AG10803 (cell line): ENCODE data around the gene HOGA1.

Experiments used
- DNase-seq: peaks from one replicate; pipeline ENCODE4 v3.0.0; 2010; ENCODE audit warnings: low read depth
- H3K4me3 ChIP-seq: 2 replicates; pipeline ENCODE4 v1.5.1; 2011; ENCODE audit warnings: mild to moderate bottlenecking, low read length, control low read depth
- TF ChIP-seq, protein P1 (sequence below): conservative IDR thresholded peaks from 2 replicates; pipeline ENCODE4 v1.5.1; 2011; ENCODE audit warnings: mild to moderate bottlenecking, low read length, control low read depth, inconsistent platforms

Gene HOGA1

GRCh38 chr10:97563337-97563736 is 20.9 kb upstream of the HOGA1 start:
- H3K4me3 ChIP-seq: no peak overlapping the region
- TF ChIP-seq, protein P1, sequence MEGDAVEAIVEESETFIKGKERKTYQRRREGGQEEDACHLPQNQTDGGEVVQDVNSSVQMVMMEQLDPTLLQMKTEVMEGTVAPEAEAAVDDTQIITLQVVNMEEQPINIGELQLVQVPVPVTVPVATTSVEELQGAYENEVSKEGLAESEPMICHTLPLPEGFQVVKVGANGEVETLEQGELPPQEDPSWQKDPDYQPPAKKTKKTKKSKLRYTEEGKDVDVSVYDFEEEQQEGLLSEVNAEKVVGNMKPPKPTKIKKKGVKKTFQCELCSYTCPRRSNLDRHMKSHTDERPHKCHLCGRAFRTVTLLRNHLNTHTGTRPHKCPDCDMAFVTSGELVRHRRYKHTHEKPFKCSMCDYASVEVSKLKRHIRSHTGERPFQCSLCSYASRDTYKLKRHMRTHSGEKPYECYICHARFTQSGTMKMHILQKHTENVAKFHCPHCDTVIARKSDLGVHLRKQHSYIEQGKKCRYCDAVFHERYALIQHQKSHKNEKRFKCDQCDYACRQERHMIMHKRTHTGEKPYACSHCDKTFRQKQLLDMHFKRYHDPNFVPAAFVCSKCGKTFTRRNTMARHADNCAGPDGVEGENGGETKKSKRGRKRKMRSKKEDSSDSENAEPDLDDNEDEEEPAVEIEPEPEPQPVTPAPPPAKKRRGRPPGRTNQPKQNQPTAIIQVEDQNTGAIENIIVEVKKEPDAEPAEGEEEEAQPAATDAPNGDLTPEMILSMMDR: no peak
- DNase-seq: no peak

DNA sequence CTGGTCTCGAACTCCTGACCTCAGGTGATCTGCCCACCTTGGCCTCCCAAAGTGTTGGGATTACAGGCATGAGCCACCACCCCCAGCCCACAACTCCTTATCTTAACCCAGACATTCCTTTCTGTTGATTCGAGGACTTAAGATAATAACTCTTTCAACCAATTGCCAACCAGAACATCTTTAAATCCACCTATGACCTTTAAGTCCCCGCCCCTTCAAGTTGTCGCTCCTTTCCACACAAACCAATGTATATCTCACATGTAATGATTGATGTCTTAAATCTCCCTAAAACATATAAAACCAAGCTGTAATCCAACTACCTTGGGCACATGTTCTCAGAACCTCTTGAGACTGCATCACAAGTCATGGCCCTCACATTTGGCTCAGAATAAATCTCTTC is 19.4 kb upstream of the HOGA1 start:
- no peak for DNase-seq

DNA sequence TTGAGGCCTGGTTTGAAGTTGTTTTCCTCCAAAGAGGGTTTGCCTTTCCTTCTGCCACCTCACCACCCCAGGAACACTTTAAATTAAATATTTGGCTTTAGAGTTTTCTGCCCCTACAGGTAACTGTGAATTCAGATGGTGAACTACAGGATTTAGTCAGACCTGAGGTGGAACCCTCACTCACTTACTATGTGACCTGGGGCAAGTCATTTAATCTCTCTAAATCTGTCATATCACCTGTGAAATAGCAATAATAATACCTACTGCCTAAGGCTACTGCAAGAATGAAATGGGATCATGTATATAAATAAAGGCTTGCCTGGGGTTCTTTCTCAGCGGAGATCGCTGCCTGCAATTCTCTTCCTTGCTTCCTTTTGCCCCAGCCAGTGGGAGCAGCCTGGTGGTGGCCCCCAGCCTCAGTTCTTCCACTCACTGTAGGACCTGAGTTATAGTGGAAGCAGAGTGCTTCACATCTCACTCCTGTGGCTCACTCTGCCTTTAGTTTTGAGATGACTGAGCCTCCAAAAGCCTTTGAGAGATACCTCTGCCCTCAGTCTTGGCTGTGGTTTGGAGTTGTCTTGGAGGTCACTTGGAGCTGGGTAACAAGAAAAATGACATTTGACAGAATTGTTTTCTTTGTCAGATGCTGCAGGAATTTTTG is 17.7 kb upstream of the HOGA1 start:
- TF ChIP-seq, protein P1: no peak
- H3K4me3 ChIP-seq: no peak overlapping the region
- no peak for DNase-seq

More for the DNA sequence above, 19.4 kb upstream of the HOGA1 start:
- TF ChIP-seq, protein P1: no peak
- no peak overlapping the region for H3K4me3 ChIP-seq

DNA sequence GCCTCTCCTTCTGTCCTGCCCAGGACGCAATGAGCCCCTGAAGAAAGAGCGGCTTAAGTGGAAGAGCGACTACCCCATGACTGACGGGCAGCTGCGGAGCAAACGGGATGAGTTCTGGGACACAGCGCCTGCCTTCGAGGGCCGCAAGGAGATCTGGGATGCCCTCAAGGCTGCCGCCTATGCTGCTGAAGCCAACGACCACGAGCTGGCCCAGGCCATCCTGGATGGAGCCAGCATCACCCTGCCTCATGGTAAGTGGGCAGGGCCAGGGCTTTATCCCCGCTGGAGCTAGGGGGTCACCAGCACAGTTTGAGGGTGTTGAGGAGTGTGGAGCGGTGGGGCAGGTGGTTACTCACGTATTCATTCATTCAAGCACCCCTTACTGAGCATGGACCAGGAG is 16.3 kb upstream of the HOGA1 start:
- no peak overlapping the region for H3K4me3 ChIP-seq
- no peak for DNase-seq
- TF ChIP-seq, protein P1: no peak

DNA sequence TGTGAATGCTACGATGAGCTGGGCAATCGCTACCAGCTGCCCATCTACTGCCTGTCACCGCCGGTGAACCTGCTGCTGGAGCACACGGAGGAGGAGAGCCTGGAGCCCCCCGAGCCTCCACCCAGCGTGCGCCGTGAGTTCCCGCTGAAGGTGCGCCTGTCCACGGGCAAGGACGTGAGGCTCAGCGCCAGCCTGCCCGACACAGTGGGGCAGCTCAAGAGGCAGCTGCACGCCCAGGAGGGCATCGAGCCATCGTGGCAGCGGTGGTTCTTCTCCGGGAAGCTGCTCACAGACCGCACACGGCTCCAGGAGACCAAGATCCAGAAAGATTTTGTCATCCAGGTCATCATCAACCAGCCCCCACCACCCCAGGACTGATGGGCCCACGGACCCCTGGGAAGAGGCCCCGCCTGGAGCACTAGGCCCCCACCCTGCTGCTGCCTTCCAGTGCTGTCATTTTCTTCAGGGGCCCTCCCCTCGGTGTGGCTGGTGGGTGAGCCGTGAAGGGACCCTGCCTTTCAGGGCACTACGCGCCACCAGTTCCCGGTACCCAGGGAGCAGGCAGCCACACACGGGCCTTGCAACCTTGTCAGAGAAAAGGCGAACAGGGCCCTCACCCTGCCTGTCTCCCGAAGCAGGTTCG is 13.9 kb upstream of the HOGA1 start:
- TF ChIP-seq, protein P1: no peak
- H3K4me3 ChIP-seq: no peak overlapping the region
- DNase-seq: no peak

DNA sequence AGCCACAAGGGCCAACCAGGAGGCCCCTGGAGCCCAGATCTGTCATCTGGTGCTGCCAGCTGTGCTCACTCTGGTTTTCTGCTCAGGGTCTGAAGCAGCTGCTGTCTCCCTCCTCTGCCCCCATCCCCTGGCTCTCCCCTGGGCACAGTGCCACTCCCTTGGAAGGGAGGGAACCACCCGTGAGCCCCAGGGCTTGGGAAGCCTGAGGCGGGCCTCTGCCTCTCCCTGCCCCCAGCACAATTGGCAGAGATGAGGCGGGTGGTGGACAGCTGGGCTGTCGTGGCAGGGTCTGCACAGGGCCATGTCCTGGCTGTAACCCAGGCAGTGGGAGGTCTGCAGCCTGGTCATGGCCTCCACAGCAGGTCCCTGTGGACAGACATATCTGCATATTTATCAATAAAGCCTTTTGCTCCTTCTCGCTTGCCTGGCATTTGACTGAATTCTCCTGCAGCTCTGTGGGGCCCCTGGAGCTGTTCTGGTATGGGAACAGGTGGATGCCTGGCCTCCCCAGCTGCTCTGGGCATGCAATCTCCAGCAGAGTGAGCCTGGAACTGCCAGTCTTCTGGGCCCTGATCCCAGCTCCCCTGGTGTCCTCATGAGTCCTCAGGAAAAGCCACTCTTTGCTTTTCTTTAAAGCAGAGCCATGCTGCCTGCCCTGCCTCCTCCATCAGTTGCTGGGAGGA is 13.3 kb upstream of the HOGA1 start:
- TF ChIP-seq, protein P1: no peak
- H3K4me3 ChIP-seq: no peak overlapping the region
- DNase-seq: no peak
